Vagina (tissue), 2 donors: ENCODE results near the gene DPP4. TPM values are rescaled to one million over a fixed set of nuclear protein-coding genes. Genes with fewer than 3 reads are reported as not detected.
A peak's percentile ranks its signal among the peaks of the same experiment; 100 is the strongest.

Experiments used
- DNase-seq, 2 donors: peaks; one replicate each; pipeline ENCODE4 v3.0.0-alpha.2; 2017; ENCODE audit errors: extremely low spot score in 2 of 2
- H3K27ac ChIP-seq: fragments of 200-600 bp; sonication (generic); one replicate; pipeline ENCODE4 v1.5.1; 2019
- H3K27me3 ChIP-seq: fragments of 200-600 bp; sonication (generic); one replicate; pipeline ENCODE4 v1.5.1; 2019
- H3K36me3 ChIP-seq, 2 donors: fragments of 200-600 bp; sonication (generic); one replicate each; pipeline ENCODE4 v1.5.1; 2017 to 2019
- H3K4me1 ChIP-seq: fragments of 200-600 bp; sonication (generic); one replicate; pipeline ENCODE4 v1.5.1; 2019
- H3K4me3 ChIP-seq, 2 donors: fragments of 200-600 bp; sonication (generic); 1 replicate in 1 of 2; 2 replicates in 1 of 2; pipeline ENCODE4 v1.5.1; 2016 to 2019
- H3K9me3 ChIP-seq: fragments of 200-600 bp; sonication (generic); one replicate; pipeline ENCODE4 v1.5.1; 2019
- POLR2A ChIP-seq, 2 donors: fragments of 450-650 bp; IDR thresholded peaks; one replicate each; pipeline ENCODE4 v1.6.1; 2017; ENCODE audit warnings: antibody characterized with exemption in 2 of 2, mild to moderate bottlenecking in 2 of 2, moderate library complexity in 2 of 2
- POLR2AphosphoS5 ChIP-seq, 2 donors: sonication (generic); formaldehyde crosslinking; IDR thresholded peaks; one replicate each; pipeline ENCODE4 v1.9.0; 2017; ENCODE audit warnings: antibody characterized with exemption in 2 of 2, mild to moderate bottlenecking in 2 of 2, low read depth in 1 of 2; ENCODE audit not compliant: insufficient read depth in 1 of 2
- intact Hi-C: fragments of 100-400 bp; cut with DNase I; formaldehyde crosslinking; loops from one replicate; pipeline ENCODE4 v1.15.1; 2023
- total RNA-seq: library from RNA; depleted of rRNA; stranded (reverse); fragments of >200 nt; gene quantifications from one replicate; pipeline ENCODE4 v1.2.3, GENCODE V29; 2016
- TF ChIP-seq, protein P1 (sequence below), 3 experiments: fragments of 450-650 bp in 2 of 3; fragments of 200-600 bp in 1 of 3; sonication (generic) in 1 of 3; IDR thresholded peaks; one replicate each; pipeline ENCODE4 v1.5.1; 2017 to 2019; ENCODE audit warnings: antibody characterized with exemption in 3 of 3, mild to moderate bottlenecking in 2 of 3, moderate library complexity in 2 of 3

The DPP4 gene
- total RNA-seq, 1 donor from 2014 or later = 15.5 TPM

DNA sequence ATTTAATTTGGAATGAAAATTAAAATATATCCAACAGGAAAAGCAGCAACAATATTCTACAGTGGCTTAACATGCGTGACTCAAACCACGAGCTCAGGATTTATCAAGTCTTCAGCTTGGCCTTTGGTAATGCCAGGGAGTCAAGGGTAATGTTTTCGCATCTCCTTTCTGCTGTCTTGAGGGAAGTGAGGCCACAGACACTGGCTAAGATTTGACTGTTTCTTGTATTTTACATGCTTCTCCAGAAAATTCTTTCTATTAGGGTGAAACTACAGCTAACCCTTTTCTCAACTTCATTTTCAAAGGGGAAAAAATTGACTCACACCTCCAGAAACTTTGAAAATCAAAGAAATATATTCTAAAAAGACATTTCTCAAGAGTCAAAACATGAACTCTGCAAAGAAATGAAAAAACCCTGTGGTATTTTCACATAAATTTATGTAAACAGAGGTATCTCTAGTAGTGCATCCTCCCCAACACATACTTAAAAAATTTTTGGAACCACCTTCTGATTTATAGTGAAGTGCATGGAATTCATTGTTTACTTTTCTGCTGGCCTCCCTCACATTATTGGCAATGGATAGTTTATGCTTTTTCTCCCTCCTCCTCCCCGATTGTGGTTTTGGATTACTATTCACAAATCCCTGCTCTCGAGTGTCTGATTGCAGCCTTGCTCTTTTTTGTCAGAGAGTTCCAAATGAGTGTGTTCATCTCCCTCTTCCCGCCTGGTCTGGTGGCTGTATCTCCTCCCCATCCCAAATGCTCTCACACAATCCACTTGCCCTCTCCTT is 48.7 kb downstream of the DPP4 start:
- Histone ChIP-seq H3K27me3 (no peaks in the 10 kb centered on the region), H3K27ac (peak overlapping the region; percentile 15), H3K36me3 (no peaks in the 10 kb centered on the region), H3K9me3 (no peaks in the 10 kb centered on the region), H3K4me3 (no peak overlapping the region), H3K4me1 (peaks cover 21% of the 10 kb centered on the region)
- TF ChIP-seq POLR2AphosphoS5 (IDR thresholded peaks at IDR 0.05; ENCODE audit: insufficient read depth in 1 of 2, low read depth in 1 of 2) (no peak), POLR2A (IDR thresholded peaks at IDR 0.05) (no peak)
- TF ChIP-seq, protein P1, sequence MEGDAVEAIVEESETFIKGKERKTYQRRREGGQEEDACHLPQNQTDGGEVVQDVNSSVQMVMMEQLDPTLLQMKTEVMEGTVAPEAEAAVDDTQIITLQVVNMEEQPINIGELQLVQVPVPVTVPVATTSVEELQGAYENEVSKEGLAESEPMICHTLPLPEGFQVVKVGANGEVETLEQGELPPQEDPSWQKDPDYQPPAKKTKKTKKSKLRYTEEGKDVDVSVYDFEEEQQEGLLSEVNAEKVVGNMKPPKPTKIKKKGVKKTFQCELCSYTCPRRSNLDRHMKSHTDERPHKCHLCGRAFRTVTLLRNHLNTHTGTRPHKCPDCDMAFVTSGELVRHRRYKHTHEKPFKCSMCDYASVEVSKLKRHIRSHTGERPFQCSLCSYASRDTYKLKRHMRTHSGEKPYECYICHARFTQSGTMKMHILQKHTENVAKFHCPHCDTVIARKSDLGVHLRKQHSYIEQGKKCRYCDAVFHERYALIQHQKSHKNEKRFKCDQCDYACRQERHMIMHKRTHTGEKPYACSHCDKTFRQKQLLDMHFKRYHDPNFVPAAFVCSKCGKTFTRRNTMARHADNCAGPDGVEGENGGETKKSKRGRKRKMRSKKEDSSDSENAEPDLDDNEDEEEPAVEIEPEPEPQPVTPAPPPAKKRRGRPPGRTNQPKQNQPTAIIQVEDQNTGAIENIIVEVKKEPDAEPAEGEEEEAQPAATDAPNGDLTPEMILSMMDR (IDR thresholded peaks at IDR 0.05) = no peak
- intact Hi-C loops = no loop called here
- no peak for DNase-seq

GRCh38 chr2:162022290-162022945 is 51.6 kb downstream of the DPP4 start:
- no peak overlapping the region for H3K4me3 ChIP-seq
- no peak for DNase-seq
- no peaks in the 10 kb centered on the region for H3K4me1 ChIP-seq
- TF ChIP-seq, protein P1 (IDR thresholded peaks at IDR 0.05) = no peak
- TF ChIP-seq POLR2A (IDR thresholded peaks at IDR 0.05) (no peak), POLR2AphosphoS5 (IDR thresholded peaks at IDR 0.05; ENCODE audit: insufficient read depth in 1 of 2, low read depth in 1 of 2) (no peak)
- H3K27me3 ChIP-seq = no peaks in the 10 kb centered on the region
- H3K9me3 ChIP-seq = no peaks in the 10 kb centered on the region
- intact Hi-C loops = no loop called here
- H3K27ac ChIP-seq = no peak overlapping the region
- no peaks in the 10 kb centered on the region for H3K36me3 ChIP-seq

DNA sequence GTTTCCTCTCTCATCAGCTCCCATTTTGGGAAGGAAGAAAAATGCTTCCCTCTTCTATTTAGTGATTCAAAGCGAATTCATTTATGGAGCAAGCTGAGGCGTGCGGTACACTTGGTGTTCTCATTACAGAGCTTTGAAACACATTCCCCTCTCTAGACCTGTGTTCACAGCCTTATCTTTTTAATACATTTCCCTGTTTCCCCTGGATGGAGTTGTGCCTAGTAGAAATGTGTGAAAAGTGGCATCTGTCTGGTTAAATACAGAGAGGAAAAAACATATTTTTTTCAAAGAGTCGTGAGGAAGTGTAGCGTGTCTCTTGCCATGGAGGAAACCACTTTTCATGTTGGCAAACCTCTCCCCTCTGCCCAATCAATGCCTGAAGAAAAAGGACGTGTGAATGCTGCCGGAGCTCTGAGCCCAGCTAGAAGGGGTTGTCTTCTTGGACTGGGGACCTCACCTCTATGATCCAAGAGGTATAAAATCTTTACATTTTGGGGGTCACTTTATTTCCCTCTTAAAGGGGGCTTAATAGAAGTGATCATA is 52.4 kb downstream of the DPP4 start:
- H3K27me3 ChIP-seq = no peaks in the 10 kb centered on the region
- H3K9me3 ChIP-seq = no peaks in the 10 kb centered on the region
- DNase-seq = no peak
- intact Hi-C loops = no loop called here
- TF ChIP-seq POLR2AphosphoS5 (IDR thresholded peaks at IDR 0.05; ENCODE audit: insufficient read depth in 1 of 2, low read depth in 1 of 2) (no peak), POLR2A (IDR thresholded peaks at IDR 0.05) (no peak)
- TF ChIP-seq, protein P1 (IDR thresholded peaks at IDR 0.05) = no peak
- H3K36me3 ChIP-seq = no peaks in the 10 kb centered on the region
- H3K27ac ChIP-seq = no peak overlapping the region
- H3K4me1 ChIP-seq = no peaks in the 10 kb centered on the region
- no peak overlapping the region for H3K4me3 ChIP-seq

DNA sequence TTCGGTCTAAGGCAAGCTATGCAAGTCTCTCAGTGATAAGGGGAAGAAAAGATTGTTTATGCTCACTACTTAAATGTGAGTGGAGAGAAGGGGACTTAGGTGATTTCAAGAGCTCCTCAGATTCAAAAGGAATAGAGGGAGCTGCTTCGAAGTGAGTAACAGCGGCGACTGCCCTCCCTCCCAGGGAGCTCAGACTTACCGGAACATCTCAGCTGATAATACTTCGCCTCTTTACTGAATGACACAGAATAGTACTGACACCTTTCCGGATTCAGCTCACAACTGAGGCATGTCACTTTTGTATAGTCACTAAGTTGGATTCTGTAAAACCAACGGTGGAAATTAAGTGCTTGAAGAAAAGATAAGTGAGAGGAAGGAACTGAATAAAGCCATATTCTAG is 55.5 kb downstream of the DPP4 start:
- H3K27ac ChIP-seq = no peak overlapping the region
- H3K9me3 ChIP-seq = no peaks in the 10 kb centered on the region
- H3K4me3 ChIP-seq = no peak overlapping the region
- H3K27me3 ChIP-seq = no peaks in the 10 kb centered on the region
- DNase-seq = no peak
- TF ChIP-seq, protein P1 (IDR thresholded peaks at IDR 0.05) = no peak
- TF ChIP-seq POLR2A (IDR thresholded peaks at IDR 0.05) = no peak
- no peak for TF ChIP-seq POLR2AphosphoS5 (IDR thresholded peaks at IDR 0.05; ENCODE audit: insufficient read depth in 1 of 2, low read depth in 1 of 2)
- intact Hi-C loops = no loop called here
- no peaks in the 10 kb centered on the region for H3K4me1 ChIP-seq
- no peaks in the 10 kb centered on the region for H3K36me3 ChIP-seq
